HepG2 (cell line): ENCODE data around the gene SUSD4. TPM values are rescaled to one million over a fixed set of nuclear protein-coding genes. Genes with fewer than 3 reads are reported as not detected.

Source experiments
- ATAC-seq: fragments of 200-7000 bp; cut with Tn5 transposase; 3 replicates; pipeline ENCODE4 v1.9.1; 2020; ENCODE audit warnings: mild to moderate bottlenecking, moderate library complexity
- BruUV-seq: library from RNA; stranded (reverse); fragments of 400-500 nt; replicated peaks from 2 replicates; lab custom pipeline; 2021; lab: Mats Ljungman, UMichigan
- CTCF ChIA-PET: fragments of 300-600 bp; formaldehyde crosslinking; extraction: SDS; loops from one replicate; lab custom pipeline; 2021; ENCODE audit warnings: low total read pairs, inconsistent platforms, low intra/inter-chr PET ratio; lab: Yijun Ruan, JAX
- POLR2A ChIA-PET: fragments of 350-600 bp; sonication (Branson Sonifier 250); formaldehyde crosslinking; loops from one replicate; lab custom pipeline; 2020; ENCODE audit warnings: antibody characterized with exemption, inconsistent platforms; lab: Yijun Ruan, JAX
- DNase-seq: peaks from one replicate; pipeline ENCODE4 v3.0.0-alpha.2; 2015; ENCODE audit warnings: low spot score
- FAIRE-seq: peaks from 3 replicates; lab custom pipeline; 2011; peaks lifted over from hg19 to GRCh38; lab: Jason Lieb, UNC
- H2AFZ ChIP-seq: one replicate; pipeline ENCODE4 v1.6.1; 2011; ENCODE audit warnings: low read length, inconsistent platforms
- H3K27ac ChIP-seq: fragments of 300-600 bp; 3 replicates; pipeline ENCODE4 v1.8.0; 2011; ENCODE audit warnings: mixed run types, mild to moderate bottlenecking, mixed read lengths, low read length, inconsistent platforms; ENCODE audit not compliant: insufficient read depth; ENCODE audit errors: extremely low read length
- H3K27me3 ChIP-seq, 2 experiments: fragments of 200-600 bp in 1 of 2; 2 replicates in 1 of 2; 3 replicates in 1 of 2; pipeline versions ENCODE4 v1.6.0 to v1.8.0; 2011; ENCODE audit warnings: low read length in 2 of 2, mild to moderate bottlenecking in 2 of 2, moderate library complexity in 2 of 2, inconsistent platforms in 1 of 2; ENCODE audit not compliant: insufficient read depth in 2 of 2, control insufficient read depth in 1 of 2
- H3K36me3 ChIP-seq, 2 experiments: fragments of 200-600 bp in 1 of 2; replicated peaks in 1 of 2; 2 replicates in 1 of 2; 3 replicates in 1 of 2; pipeline versions ENCODE4 v1.5.1 to v1.8.0; 2011; ENCODE audit warnings: low read length in 2 of 2, inconsistent platforms in 1 of 2; ENCODE audit not compliant: insufficient read depth in 2 of 2, control insufficient read depth in 1 of 2
- H3K4me1 ChIP-seq: 2 replicates; pipeline ENCODE4 v1.5.1; 2012; ENCODE audit warnings: low read length, inconsistent platforms; ENCODE audit not compliant: insufficient read depth
- H3K4me2 ChIP-seq: 2 replicates; pipeline ENCODE4 v1.6.0; 2011; ENCODE audit warnings: low read depth, low read length, inconsistent platforms
- H3K4me3 ChIP-seq, 3 experiments: fragments of 200-600 bp in 1 of 3; sonication (generic), shearing (Covaris generic) in 1 of 3; replicated peaks in 1 of 3; 2 replicates each; pipeline ENCODE4 v1.5.1; 2011 to 2016; ENCODE audit warnings: low read length in 3 of 3, inconsistent platforms in 2 of 3, low read depth in 2 of 3, mild to moderate bottlenecking in 2 of 3, control low read depth in 1 of 3, mixed read lengths in 1 of 3; ENCODE audit not compliant: insufficient read depth in 1 of 3
- H3K79me2 ChIP-seq: one replicate; pipeline ENCODE4 v1.6.1; 2011; ENCODE audit warnings: low read length, inconsistent platforms; ENCODE audit not compliant: insufficient read depth
- H3K9ac ChIP-seq: 2 replicates; pipeline ENCODE4 v1.6.0; 2011; ENCODE audit warnings: mild to moderate bottlenecking, low read depth, low read length, inconsistent platforms; ENCODE audit not compliant: insufficient read depth
- H3K9me3 ChIP-seq: 2 replicates; pipeline ENCODE4 v1.5.1; 2012; ENCODE audit warnings: mild to moderate bottlenecking, low read length
- H4K20me1 ChIP-seq: 2 replicates; pipeline ENCODE4 v1.6.0; 2011; ENCODE audit warnings: inconsistent platforms, mild to moderate bottlenecking, low read length, moderate library complexity; ENCODE audit not compliant: insufficient read depth
- CENPX ChIP-seq: sonication (generic); formaldehyde crosslinking; IDR thresholded peaks from 2 replicates; pipeline ENCODE4 v1.9.0; 2021; ENCODE audit warnings: mild to moderate bottlenecking, missing genetic modification reagents, moderate library complexity
- DR1 ChIP-seq: sonication (generic); formaldehyde crosslinking; IDR thresholded peaks from 2 replicates; pipeline ENCODE4 v1.8.0; 2021; ENCODE audit warnings: mild to moderate bottlenecking, missing genetic modification reagents, inconsistent platforms
- SRSF4 ChIP-seq: fragments of 200-400 bp; formaldehyde crosslinking; IDR thresholded peaks from one replicate; pipeline ENCODE4 v1.6.1; 2018; ENCODE audit warnings: mild to moderate bottlenecking, low read depth, low read length, moderate library complexity; ENCODE audit not compliant: poor library complexity, severe bottlenecking
- YEATS4 ChIP-seq: sonication (generic); formaldehyde crosslinking; IDR thresholded peaks from 2 replicates; pipeline ENCODE4 v1.4.0; 2020; ENCODE audit warnings: missing genetic modification reagents, borderline replicate concordance
- ZNF274 ChIP-seq: sonication (generic); formaldehyde crosslinking; IDR thresholded peaks from 2 replicates; pipeline ENCODE4 v1.5.1; 2020; ENCODE audit warnings: mild to moderate bottlenecking, missing genetic modification reagents
- WGBS: methylation state at CpG from one replicate; pipeline ENCODE4 v1.1.6; 2017; ENCODE audit warnings: low lambda C conversion rate; 5-methylcytosine and 5-hydroxymethylcytosine counted together
- in situ Hi-C: cut with HindIII; loops from 2 replicates; pipeline ENCODE4 v1.10.0; 2017; ENCODE audit warnings: low pct_unique_long_range_greater_than_20kb; ENCODE audit not compliant: extremely low pct_ligation_motif_present
- intact Hi-C: fragments of 100-400 bp; cut with micrococcal nuclease; formaldehyde crosslinking; loops from one replicate; pipeline ENCODE4 v1.10.0; 2022; ENCODE audit not compliant: unreplicated experiment
- polyA plus RNA-seq, 8 experiments: library from polyadenylated mRNA; depleted of rRNA in 3 of 8; stranded (reverse) in 7 of 8; unstranded in 1 of 8; fragments of >200 nt; fragmentation: Illumina TruSeq in 4 of 8; extraction: Trizol in 4 of 8; gene quantifications; 2 replicates each; pipeline versions ENCODE4 v1.2.1 to v1.2.3, GENCODE V29; 2011 to 2016; ENCODE audit warnings: low read depth in 4 of 8, missing spikeins in 1 of 8, mixed read lengths in 1 of 8; ENCODE audit not compliant: insufficient read depth in 1 of 8
- total RNA-seq, 5 experiments: library from RNA; depleted of rRNA; stranded (reverse); fragments of >200 nt; fragmentation: Illumina TruSeq; extraction: Trizol; gene quantifications; 2 replicates each; pipeline ENCODE4 v1.2.3, GENCODE V29; 2016; ENCODE audit warnings: low read depth in 1 of 5

SUSD4 gene
- total and polyA plus RNA-seq, 2 of the 13 experiments (the other 11 are each of a cell fraction or from before 2014, with no cell fraction given), result not detected

GRCh38 chr1:223228931-223229528 lies 134.9 kb downstream of the SUSD4 start:
- no peaks in the 10 kb centered on the region for H4K20me1 ChIP-seq
- no TSS peak for BruUV-seq
- H3K36me3 ChIP-seq, result no peaks in the 10 kb centered on the region
- no peak overlapping the region for H3K9ac ChIP-seq
- H3K4me2 ChIP-seq, result no peak overlapping the region
- no peak for FAIRE-seq
- TF ChIP-seq CENPX (CRISPR knock-in tag) (no peak), YEATS4 (CRISPR knock-in tag) (no peak), ZNF274 (CRISPR knock-in tag) (no peak), SRSF4 (no peak)
- TF ChIP-seq, all 625 proteins: peak for 0
- Histone ChIP-seq H3K9me3 (no peaks in the 10 kb centered on the region), H3K79me2 (no peaks in the 10 kb centered on the region), H3K27me3 (peaks cover 0 to 2% of the 10 kb centered on the region in 2 experiments; a peak in 2 of 5 replicates), H2AFZ (no peak overlapping the region), H3K27ac (no peak overlapping the region), H3K4me3 (no peak overlapping the region), H3K4me1 (no peaks in the 10 kb centered on the region)
- 41% methylated on average over 12 of the region's 12 CpGs for WGBS
- intact Hi-C loops (no loop called here), in situ Hi-C loops (no loop called here)
- ATAC-seq, result no peak
- DNase-seq, result no peak
- ChIA-PET CTCF (no interaction called here), POLR2A (no interaction called here)

- BruUV-seq, result no TSS peak
- intact Hi-C loops, result no loop called here
- no peak overlapping the region for H3K4me2 ChIP-seq
These were observed 135.8 kb downstream of the SUSD4 start for GRCh38 chr1:223228201-223228600.

More at GRCh38 chr1:223228201-223228600, 135.8 kb downstream of the SUSD4 start:
- POLR2A ChIA-PET, result no interaction called here
- TF ChIP-seq DR1 (CRISPR knock-in tag), result no peak
- Histone ChIP-seq H3K36me3 (no peaks in the 10 kb centered on the region), H3K4me1 (no peaks in the 10 kb centered on the region), H3K79me2 (no peaks in the 10 kb centered on the region), H3K27me3 (peaks cover 0 to 2% of the 10 kb centered on the region in 2 experiments; a peak in 3 of 5 replicates), H4K20me1 (no peaks in the 10 kb centered on the region), H3K27ac (no peak overlapping the region), H3K9me3 (no peaks in the 10 kb centered on the region), H3K9ac (no peak overlapping the region), H2AFZ (no peak overlapping the region), H3K4me3 (no peak overlapping the region)
- 64% methylated on average over 2 of the region's 2 CpGs for WGBS
- CTCF ChIA-PET, result no interaction called here
- FAIRE-seq, result no peak
- DNase-seq, result no peak
- no peak for ATAC-seq
- in situ Hi-C loops, result no loop called here
